GM18870 (cell line): Measurements from ENCODE around the gene CSGALNACT2.
"Not testable (repeated sequence)": the region's sequence is repeated elsewhere in the genome, so short reads cannot be mapped to it uniquely, and the experiment has no call there.

Experiments
- ATAC-seq: cut with Tn5 transposase; IDR thresholded peaks from one replicate; pipeline ENCODE4 v1.9.1; 2021; ENCODE audit warnings: moderate library complexity; ENCODE audit not compliant: unreplicated experiment

Gene CSGALNACT2

GRCh38 chr10:43214071-43214955 lies 76.1 kb downstream of the CSGALNACT2 start:
- no peak for ATAC-seq

- no peak for ATAC-seq
These were observed 76.8 kb downstream of the CSGALNACT2 start for GRCh38 chr10:43214956-43215561.

GRCh38 chr10:43215758-43216455 lies 77.7 kb downstream of the CSGALNACT2 start:
- ATAC-seq, result no peak

- ATAC-seq, result no peak
These were observed 78.8 kb downstream of the CSGALNACT2 start for GRCh38 chr10:43216931-43217562.

GRCh38 chr10:43217563-43218205 lies 79.4 kb downstream of the CSGALNACT2 start:
- ATAC-seq, result no peak

GRCh38 chr10:43218206-43218950 lies 80.1 kb downstream of the CSGALNACT2 start:
- ATAC-seq, result no peak

- no peak for ATAC-seq
These were observed 80.9 kb downstream of the CSGALNACT2 start for GRCh38 chr10:43218951-43219837.

- ATAC-seq, result no peak
These were observed 81.6 kb downstream of the CSGALNACT2 start for GRCh38 chr10:43219848-43220247.

- not testable (repeated sequence) for ATAC-seq
These were observed 82.0 kb downstream of the CSGALNACT2 start for GRCh38 chr10:43220251-43220650.

- peak; percentile 39 for ATAC-seq
These were observed 82.6 kb downstream of the CSGALNACT2 start for GRCh38 chr10:43220657-43221418.

GRCh38 chr10:43221419-43222209 lies 83.4 kb downstream of the CSGALNACT2 start:
- no peak for ATAC-seq

- ATAC-seq, result no peak
These were observed 84.0 kb downstream of the CSGALNACT2 start for GRCh38 chr10:43222210-43222720.

GRCh38 chr10:43223056-43223455 lies 84.8 kb downstream of the CSGALNACT2 start:
- no peak for ATAC-seq

GRCh38 chr10:43224321-43224720 lies 86.1 kb downstream of the CSGALNACT2 start:
- ATAC-seq, result no peak

GRCh38 chr10:43225004-43225786 lies 87.0 kb downstream of the CSGALNACT2 start:
- no peak for ATAC-seq

GRCh38 chr10:43225787-43226153 lies 87.5 kb downstream of the CSGALNACT2 start:
- no peak for ATAC-seq

- ATAC-seq, result no peak
These were observed 88.2 kb downstream of the CSGALNACT2 start for GRCh38 chr10:43226441-43226840.
